Measurements from ENCODE around the gene EXPH5.

DNA sequence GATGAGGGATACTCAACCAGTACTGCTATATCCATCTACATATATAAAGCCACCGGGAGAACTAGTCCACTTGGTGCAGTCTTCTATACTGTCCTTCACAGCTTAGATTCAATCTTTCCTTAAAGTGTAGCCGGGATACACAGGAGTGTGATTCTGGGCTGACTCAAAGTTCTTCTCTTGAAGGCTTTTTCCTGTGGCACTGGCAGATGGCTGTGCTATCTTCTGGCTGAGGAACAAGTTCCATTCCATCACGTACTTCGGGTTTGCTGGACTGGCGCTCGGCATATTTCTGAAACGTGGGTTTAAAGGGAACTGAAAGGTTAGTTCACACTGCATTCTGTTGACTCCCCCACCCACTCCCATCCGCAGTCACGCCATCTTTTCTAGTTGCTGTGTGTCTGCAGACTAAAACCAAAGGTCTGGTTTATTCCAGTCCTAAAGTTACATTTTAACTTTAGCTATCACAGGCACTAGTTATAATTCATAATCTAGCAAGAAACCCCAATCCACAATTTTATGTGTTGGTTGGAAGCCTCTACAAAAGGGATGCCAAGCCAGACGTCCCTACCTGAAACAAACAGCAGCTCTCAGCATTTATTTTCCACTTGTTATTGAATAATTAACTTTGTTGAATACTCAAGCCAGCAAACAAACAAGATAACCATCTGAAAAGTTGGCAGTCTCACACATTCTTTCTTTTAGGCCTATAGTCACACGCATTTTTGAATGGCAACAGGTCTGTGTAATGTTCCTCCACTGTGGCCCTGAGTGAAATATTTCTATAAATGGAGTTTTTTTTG, 118.7 kb downstream of the EXPH5 start:
- TF ChIP-seq EZH2phosphoT487 (IDR thresholded peaks at IDR 0.05; ENCODE audit: insufficient read depth, low read depth) (no peak), EZH2 (IDR thresholded peaks at IDR 0.05; ENCODE audit: insufficient read depth, poor library complexity, severe bottlenecking) (no peak)
